ENCODE results near the gene RRP12. TPM values are rescaled to one million over a fixed set of nuclear protein-coding genes. Genes with fewer than 3 reads are reported as not detected.

The RRP12 gene
- total RNA-seq, 1 donor from 2014 or later, result 62.6 TPM

DNA sequence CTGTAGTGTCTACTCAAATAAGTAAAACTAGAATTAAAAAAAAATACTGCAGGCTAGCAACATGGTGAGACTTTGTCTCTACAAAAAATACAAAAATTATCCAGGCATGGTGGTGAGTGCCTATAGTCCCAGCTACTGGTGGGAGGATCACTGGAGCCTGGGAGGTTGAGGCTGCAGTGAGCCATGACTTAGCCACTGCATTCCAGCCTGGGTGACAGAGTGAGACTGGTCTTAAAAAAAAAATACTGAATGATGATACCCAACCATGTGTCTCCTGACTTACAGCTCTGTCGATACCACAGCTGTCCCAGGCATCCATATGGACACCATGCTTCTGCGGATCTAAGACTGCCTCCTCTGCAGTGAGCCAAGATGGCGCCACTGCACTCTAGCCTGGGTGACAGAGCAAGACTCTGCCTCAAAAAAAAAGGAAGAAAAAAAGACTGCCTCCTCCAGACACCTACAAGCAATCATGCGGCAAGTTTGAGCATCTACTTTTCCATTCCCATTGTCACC, 90.0 kb downstream of the RRP12 start:
- ChIA-PET POLR2A (interaction anchor here (1.2 kb wide), 1 partner anchor 8 kb away, joined by 4 read pairs; the partner anchor contains the start of gene FRAT1), CTCF (no interaction called here)
- ATAC-seq (ENCODE audit: low read depth) (no peak), DNase-seq (no peak)
- Mint-ChIP-seq H3K9me3 (no peaks in the 10 kb centered on the region), H3K4me1 (no peaks in the 10 kb centered on the region), H3K4me3 (no peak overlapping the region), H3K27me3 (no peaks in the 10 kb centered on the region), H3K36me3 (ENCODE audit: low read depth) (no peaks in the 10 kb centered on the region), H3K27ac (no peak overlapping the region)
- TF ChIP-seq CTCF (IDR thresholded peaks at IDR 0.05), result no peak
- intact Hi-C loops (cut with micrococcal nuclease), result no loop called here

- no peak overlapping the region for H3K27ac Mint-ChIP-seq
- POLR2A ChIA-PET, result interaction anchor here (0.8 kb wide), 1 partner anchor 85 kb away, joined by 3 read pairs; no protein-coding TSS in a partner anchor
- intact Hi-C loops (cut with micrococcal nuclease), result no loop called here
These were observed 93.0 kb downstream of the RRP12 start for GRCh38 chr10:97307866-97308780.

GRCh38 chr10:97307441-97307840, 93.7 kb downstream of the RRP12 start:
- TF ChIP-seq CTCF (IDR thresholded peaks at IDR 0.05), result no peak
- Mint-ChIP-seq H3K27me3 (no peaks in the 10 kb centered on the region), H3K27ac (no peak overlapping the region), H3K36me3 (ENCODE audit: low read depth) (no peaks in the 10 kb centered on the region), H3K4me3 (no peak overlapping the region), H3K4me1 (no peaks in the 10 kb centered on the region), H3K9me3 (no peaks in the 10 kb centered on the region)
- ATAC-seq (ENCODE audit: low read depth) (no peak), DNase-seq (no peak)
- intact Hi-C loops (cut with micrococcal nuclease), result no loop called here
- ChIA-PET CTCF (no interaction called here), POLR2A (interaction anchor here (0.8 kb wide), 1 partner anchor 26 kb away, joined by 5 read pairs; no protein-coding TSS in a partner anchor)

More at GRCh38 chr10:97307866-97308780, 93.0 kb downstream of the RRP12 start:
- CTCF ChIA-PET, result no interaction called here
- no peaks in the 10 kb centered on the region for H3K36me3 Mint-ChIP-seq (ENCODE audit: low read depth)
- no peaks in the 10 kb centered on the region for H3K27me3 Mint-ChIP-seq
- no peaks in the 10 kb centered on the region for H3K9me3 Mint-ChIP-seq
- ATAC-seq (ENCODE audit: low read depth) (no peak), DNase-seq (no peak)
- H3K4me3 Mint-ChIP-seq, result no peak overlapping the region
- no peaks in the 10 kb centered on the region for H3K4me1 Mint-ChIP-seq
- no peak for TF ChIP-seq CTCF (IDR thresholded peaks at IDR 0.05)

Other genes with a start within 250 kb of the RRP12 start
- gene SLIT1, start 215.4 kb downstream of the RRP12 start, total RNA-seq, result 0.24 and 0.51 TPM in 2 replicates
- 14.7 and 17.8 TPM in 2 replicates for gene ARHGAP19, start 108.7 kb downstream of the RRP12 start, total RNA-seq
- gene FRAT1, start 82.1 kb downstream of the RRP12 start, total RNA-seq, result 6.9 TPM in 2 replicates
- 9.7 and 10.9 TPM in 2 replicates for gene FRAT2, start 66.6 kb downstream of the RRP12 start, total RNA-seq
- gene PGAM1, start 24.9 kb upstream of the RRP12 start, total RNA-seq, result 162 and 166 TPM in 2 replicates
- 47.4 and 53.8 TPM in 2 replicates for gene EXOSC1, start 44.7 kb upstream of the RRP12 start, total RNA-seq
- gene ZDHHC16, start 44.8 kb upstream of the RRP12 start, total RNA-seq, result 39.0 and 40.6 TPM in 2 replicates
- gene MMS19, start 97.1 kb upstream of the RRP12 start, total RNA-seq, result 83.0 and 89.2 TPM in 2 replicates
- gene UBTD1, start 97.6 kb upstream of the RRP12 start, total RNA-seq, result 0.91 and 1.0 TPM in 2 replicates
- not detected in 2 replicates for gene ANKRD2, start 171.4 kb upstream of the RRP12 start, total RNA-seq
- gene HOGA1, start 183.0 kb upstream of the RRP12 start, total RNA-seq, result not detected in 2 replicates
- not detected in 2 replicates for gene C10orf62, start 188.4 kb upstream of the RRP12 start, total RNA-seq
- gene MORN4, start 232.2 kb upstream of the RRP12 start, total RNA-seq, result 1.5 and 2.9 TPM in 2 replicates
- 15.0 and 15.1 TPM in 2 replicates for gene PI4K2A, start 239.3 kb upstream of the RRP12 start, total RNA-seq

Measured in activated B cell treated with CpG ODN at 0.5 μM for 24 hours (primary cell).